DMS153 (cell line): ENCODE measurements around the gene RGS9.

Experiments used
- DNase-seq: peaks from one replicate; lab custom pipeline; 2025; lab: John Stamatoyannopoulos, UW

Gene RGS9

DNA sequence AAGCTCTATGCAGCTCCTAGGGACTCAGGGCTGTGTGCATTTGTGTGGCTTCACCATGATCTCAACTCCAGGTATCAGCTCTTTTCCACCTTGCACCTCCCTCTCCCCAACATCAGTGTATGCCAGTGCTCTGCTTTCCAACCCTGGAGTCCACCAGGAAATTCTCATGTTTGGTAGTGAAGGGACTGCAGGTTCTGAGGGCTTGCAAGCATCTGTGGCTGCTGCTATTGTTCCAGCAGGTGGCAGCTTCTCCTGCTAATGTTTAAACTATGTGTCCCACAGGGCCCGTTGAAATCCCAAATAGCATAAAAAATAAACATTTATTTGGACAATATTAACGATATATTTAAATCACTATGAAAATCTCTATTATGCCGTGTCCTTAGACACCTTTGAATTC is 82.0 kb downstream of the RGS9 start:
- DNase-seq: no peak

DNA sequence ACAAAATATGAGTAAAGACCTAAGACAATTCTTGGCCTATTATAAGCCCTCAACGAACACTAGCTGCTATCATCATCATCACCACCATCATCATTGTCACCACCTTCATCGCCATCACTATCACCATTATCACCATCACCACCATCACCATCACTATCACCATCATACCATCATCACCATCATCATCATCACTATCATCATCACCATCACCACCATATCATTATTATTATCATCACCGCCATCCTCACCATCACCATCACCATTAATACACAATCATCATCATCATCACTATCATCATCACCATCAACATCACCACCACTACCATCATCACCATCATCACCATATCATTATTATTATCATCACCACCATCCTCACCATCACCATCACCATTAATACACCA is 82.5 kb downstream of the RGS9 start:
- DNase-seq: no peak

DNA sequence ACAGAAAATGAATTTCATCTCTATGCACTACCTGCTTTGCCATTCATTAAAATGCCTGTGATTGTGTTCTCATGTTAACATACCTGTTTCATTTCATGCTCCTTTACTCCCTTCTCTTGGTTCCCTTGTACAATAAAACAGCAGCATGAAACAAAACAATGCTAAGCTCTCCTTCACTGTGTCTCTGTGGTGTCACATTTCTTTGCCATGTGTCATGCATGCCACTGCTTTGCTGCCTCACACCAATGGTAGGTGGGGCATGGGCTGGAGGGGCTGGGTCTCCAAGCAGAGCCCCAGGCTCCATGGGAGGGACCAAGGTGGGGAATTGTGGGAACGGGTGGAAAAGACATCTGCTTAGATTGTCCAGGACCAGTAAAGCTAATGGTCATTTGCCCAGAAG is 83.6 kb downstream of the RGS9 start:
- no peak for DNase-seq

DNA sequence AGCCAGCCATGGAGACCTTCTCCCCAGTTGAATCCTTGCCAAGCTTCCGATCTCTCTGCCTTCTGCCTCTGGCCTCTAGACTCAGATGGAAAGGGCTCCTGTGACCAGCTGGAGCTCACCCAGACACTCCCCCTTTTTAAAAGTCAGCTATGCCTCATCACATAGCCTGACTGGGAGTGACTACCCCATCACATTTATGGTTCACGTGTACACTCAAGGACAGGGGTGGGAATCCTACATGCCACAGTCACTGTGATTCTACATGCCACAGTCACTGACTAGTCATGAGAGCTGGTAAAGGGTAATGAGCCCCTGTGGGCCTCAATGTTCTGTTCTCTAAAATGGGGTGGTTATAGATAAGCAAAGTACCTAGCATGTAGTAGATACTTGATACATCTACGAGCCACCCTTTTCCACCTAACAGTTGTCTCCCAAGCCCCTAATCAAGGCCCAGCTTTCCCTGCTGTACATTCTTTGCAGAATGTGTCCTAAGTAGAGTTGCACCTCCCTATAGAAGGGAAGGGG is 85.1 kb downstream of the RGS9 start:
- no peak for DNase-seq

DNA sequence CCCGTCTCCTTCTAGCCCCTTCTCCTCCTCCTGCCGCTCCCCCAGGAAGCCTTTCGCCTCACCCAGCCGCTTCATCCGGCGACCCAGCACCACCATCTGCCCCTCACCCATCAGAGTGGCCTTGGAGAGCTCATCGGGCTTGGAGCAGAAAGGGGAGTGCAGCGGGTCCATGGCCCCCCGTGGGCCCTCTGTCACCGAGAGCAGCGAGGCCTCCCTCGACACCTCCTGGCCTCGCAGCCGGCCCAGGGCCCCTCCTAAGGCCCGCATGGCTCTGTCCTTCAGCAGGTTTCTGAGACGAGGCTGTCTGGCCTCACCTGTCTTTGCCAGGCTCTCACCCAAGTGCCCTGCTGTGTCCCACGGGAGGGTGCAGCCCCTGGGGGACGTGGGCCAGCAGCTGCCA is 87.9 kb downstream of the RGS9 start:
- DNase-seq: no peak

DNA sequence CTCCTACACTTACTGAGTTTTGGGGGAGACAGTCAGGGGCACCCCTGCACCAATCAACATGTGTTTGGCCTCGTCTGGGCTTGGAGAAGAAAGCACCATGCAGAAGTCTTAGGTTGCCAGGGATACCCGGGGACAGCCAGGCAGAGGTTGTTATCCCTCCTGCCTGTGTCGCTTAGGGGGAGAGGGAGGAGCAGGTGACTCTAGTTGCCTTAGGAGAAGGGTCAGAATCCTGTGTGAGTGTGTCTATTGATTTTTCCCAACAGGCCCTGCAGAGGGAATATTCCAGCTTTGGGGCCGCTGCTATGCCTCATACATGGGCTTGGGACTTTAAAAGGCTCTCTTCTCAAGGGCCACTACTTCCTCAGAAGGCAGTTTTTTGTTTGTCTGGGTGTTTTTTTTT is 89.1 kb downstream of the RGS9 start:
- DNase-seq: no peak

DNA sequence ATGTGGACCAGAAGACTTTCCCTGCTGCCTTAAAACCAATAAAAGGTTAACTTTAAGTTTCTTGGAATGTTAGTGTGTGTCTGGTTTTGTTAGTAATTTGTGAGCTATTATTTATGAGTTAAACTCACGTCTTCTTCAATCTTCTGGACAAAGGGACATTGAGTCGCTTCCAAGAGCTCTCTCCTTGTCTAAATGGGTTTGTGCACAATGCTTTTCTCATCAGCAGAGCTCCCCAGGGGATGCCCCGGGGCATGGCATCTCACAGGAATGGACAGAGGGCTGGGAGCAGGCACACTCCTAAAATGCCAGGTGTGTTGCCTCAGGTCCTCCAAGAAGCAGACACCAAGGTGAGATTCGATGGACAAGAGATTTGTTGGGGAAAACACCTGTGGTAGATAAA is 90.5 kb downstream of the RGS9 start:
- no peak for DNase-seq

DNA sequence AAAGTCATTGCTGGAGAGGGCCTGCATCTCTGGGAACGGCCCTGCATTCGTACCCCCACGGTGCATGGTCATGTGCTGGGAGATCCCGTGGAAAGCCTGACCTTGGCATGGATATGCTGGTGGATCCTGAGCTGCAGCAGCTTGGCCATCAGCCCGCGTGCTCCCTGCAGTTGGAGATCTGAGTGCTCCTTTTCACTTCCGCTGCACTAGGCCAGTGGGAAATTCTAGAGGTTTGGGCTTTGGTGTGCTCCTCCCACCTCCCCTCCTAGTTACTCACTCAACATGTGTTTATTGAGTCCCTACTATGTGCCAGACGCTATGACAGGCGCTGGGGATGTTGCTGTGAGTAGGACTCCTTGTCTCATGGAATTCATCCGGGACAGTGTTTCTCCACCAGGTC is 91.1 kb downstream of the RGS9 start:
- DNase-seq: no peak

DNA sequence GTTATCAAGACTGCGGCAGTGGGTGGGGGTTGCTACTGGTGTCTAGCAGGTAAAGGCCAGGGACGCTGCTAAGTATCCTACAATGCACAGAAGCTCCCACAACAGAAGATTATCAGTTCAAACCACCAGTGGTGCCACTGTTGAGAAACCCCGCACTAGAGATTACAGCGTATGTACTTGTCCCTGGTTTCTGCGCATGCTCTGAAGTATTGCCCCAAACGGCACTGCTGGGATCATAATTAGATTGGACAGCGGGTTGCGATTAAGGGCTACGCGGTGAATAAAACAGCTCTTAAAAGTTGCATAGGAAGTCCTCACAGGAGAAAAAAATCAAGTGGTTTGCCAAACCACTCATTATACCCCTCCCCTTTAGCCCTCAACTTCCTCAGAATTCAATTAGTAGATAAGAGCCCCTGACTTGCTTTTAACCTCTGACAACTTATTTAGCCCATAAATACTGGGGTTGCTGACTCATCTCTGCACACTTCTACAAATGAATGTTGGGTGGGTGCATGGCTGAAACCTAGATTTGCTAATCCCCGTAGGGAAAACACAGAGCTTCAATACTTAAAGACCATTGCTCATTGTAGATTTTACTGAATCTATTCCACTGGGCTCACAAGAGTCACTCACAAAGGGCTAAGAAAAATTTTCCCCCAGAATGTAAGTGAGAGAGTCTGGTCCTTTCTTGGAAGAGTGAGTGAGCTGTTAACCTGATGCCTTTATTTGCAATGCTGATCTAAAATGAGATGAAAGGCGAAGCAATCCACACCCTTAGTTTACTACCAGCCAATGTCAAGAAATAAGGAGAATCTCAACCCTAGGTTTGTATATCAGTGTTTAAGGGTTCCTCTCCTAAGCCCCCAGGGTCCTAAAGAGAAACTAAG is 91.8 kb downstream of the RGS9 start:
- DNase-seq: no peak

DNA sequence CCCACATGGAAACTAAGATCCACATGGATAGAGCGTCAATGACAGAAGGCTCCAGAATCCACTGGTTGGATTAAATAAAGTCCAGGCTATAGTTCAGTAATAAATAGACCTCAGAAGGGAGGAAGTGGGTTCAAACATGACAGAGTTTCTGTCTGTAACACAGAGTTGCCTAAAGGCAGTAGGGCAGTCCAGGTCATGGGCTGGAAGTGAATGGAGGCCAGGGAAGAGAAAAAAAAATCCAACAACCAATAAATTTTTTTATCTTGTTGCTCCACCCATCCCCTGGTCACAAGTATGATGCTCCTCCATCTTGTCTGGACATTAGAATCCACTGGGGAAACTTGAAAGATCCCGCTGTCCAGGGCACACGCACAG is 92.4 kb downstream of the RGS9 start:
- no peak for DNase-seq

DNA sequence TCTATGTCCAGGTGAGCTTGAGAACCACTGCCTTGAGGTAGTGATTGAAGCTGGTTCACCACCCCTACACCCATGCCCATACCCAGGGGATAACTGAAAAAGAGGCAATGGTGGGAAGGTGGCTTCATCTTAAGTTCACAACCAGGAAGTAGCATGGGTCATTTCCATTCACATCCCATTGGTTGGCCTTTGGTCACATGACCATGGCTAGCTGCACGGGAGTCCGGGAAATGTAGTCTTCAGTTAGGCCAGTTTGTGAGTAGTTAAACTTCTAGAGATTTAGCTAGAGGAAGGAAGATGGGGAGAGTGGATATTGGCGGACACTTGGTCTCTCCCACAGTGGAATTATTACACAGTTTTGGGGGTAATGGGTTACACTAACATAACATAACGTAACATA is 92.9 kb downstream of the RGS9 start:
- no peak for DNase-seq

DNA sequence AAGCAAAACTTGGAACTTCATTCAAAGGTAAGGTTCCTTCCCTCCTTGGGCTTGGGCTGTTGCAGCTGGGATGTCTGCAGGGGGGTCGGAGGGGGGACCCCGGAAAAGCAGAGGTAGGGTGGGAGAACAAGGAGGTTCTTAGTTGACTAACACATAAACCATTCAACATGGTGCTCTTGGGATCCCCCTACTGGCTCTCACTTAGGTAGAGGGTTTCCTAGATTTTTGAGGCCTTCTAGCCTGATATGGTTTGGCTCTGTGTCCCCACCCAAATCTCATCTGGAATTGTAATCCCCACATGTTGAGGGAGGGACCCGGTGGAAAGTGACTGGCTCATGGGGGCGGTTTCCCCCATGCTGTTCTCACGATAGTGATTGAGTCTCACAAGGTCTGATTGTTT is 93.9 kb downstream of the RGS9 start:
- DNase-seq: no peak

DNA sequence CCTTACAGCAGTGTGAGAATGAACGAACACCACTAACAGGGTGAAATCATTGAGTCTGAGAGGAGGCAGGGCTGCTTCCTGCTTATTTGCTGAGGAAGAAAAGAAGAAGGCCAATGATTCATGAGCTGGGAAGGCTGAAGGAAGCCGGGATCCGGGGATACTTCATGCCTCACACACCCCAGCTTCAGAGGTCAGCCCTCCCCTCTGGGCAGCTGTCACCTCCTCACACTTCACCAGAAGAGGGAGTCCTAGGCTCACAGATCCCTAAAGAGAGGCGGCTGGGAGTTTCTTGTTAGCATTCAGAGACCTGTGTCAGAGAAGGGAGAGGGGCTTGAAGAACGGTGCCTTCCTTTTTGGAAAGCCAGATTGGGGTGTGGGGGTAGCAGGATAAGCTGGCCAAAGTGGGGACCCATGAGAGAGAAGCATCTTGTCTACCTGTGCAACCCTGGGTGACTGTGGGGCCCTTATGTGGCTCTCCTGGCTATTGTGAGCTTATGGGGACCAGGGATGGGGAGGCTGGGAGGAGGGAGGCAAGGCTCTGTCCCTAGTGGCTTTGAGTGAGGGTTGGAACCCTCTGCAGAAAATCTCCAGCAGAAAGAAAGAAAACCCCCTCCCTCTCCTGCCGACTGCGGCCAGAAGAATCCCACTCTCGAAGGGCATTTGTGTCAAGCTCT is 94.6 kb downstream of the RGS9 start:
- peak; percentile 42 for DNase-seq

DNA sequence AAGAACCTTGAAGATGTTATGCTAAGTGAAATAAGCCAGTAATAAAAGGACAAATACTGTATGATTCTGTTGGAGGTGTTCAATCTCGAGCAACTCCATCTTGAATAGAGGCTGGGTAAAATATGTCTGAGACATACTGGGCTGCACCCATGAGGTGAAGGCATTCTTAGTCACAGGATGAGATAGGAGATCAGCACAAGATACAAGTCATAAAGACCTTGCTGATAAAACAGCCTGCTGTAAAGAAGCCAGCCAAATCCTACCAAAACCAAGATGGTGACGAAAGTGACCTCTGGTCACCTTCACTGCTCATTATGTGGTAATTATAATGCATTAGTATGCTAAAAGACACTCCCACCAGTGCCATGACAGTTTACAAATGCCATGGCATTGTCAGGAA is 98.1 kb downstream of the RGS9 start:
- DNase-seq: no peak

DNA sequence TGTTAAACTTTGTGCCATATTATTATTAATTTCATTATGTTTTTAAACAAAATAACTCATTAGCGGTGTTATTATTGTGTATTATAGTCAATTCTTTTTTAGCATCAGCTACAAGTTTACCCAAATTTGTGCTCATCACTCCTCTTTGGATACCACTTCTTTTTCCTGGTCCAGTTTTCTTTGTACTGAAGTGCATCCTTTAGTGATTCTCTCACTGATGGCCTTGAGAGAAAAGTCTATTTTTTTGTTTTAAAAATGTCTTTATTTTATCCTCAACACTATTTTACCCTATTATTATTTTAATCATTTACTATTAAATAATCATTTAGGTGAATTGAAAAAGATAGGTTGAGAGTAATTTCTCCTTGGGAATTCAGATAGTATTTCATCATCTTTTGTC is 99.2 kb downstream of the RGS9 start:
- no peak for DNase-seq

DNA sequence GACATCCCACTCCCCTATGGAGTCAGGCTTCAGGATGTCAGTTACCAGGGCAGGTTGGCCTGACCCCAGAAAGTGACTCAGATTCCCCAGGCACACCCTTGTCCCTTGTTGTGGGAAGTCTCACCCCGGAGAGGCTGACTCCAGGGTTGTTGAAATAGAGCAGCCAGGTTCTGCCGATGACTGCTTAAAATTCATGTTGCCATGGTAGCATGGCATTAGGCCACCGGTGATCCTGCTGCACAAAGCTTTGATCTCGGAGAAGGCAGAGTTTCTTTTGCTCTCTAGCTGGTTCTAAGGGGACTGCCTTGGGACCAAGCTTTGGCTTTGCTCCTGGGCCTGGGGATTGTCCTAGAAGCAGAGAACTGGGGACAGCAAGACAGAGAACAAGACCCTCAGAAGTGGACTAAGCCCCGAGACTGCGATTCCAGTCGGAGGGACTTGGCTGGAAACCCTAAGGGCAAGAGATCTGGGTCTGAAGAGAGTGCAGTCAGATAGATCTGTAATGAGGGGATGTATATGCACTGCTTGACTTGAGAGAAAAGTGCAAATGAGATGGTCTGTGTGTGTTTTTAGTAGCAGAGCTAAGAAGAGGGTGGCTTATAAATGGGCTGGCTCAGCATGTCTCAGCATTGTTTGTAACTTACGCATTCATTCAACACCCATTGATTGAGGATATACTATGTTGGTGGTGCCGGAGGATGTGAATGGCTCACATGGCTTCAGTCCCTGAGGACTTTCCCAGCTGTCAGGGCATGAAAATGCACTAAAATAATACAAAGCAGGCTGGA is 106.9 kb downstream of the RGS9 start:
- peak; percentile 32 for DNase-seq

DNA sequence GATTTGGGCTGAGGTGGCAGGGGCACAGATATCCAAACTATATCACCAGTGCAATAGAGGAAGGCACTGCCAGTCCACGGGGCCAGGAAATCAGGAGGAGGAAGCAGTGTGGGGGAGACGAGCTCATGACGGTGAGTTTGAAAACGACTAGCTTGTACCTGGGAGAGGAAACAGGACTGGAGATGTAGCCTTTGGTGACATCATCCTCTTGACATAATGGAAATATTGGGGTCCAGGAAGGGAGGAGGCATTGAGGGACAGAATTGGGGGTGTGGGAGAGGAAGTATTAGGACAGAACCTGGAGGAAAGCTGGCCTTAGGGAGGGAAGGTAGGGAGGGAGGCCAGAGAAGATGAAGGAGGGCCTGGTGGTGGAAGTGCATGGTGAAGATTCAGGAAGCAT is 109.1 kb downstream of the RGS9 start:
- no peak for DNase-seq

DNA sequence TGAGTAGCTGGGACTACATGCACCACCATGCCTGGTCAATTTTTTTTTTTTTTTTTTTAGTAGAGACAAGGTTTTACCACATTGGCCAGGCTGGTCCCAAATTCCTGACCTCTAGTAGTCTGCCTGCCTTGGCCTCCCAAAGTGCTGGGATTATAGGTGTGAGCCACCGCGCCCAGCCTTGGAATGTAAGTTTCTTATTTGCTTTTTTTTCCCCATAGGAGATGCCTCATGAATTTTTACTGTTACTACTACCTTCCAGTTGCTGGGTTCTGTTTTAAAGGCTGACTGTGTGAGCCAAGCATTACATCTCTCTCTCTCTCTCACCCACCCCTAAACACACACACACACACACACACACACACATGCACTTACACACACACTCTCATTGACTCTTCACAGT is 112.6 kb downstream of the RGS9 start:
- no peak for DNase-seq

DNA sequence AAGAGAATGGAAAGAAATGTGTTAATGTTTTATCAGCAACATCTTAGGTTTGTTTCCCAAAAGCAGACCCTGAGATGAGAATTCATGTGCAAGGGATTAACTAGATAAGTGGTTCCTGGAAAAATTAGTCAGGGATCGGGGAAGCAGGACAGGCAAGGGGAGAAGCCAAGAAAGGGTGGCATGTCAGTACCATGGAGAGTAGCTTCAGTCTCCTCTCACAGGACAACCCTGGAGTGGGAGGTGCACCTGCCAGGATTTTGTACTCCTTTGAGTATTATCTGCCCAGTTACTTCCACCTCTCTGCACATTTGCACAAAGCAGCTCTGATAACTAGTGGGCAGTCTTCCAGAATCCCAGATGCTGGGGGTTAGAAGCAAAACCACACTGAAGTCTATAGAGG is 117.0 kb downstream of the RGS9 start:
- no peak for DNase-seq

DNA sequence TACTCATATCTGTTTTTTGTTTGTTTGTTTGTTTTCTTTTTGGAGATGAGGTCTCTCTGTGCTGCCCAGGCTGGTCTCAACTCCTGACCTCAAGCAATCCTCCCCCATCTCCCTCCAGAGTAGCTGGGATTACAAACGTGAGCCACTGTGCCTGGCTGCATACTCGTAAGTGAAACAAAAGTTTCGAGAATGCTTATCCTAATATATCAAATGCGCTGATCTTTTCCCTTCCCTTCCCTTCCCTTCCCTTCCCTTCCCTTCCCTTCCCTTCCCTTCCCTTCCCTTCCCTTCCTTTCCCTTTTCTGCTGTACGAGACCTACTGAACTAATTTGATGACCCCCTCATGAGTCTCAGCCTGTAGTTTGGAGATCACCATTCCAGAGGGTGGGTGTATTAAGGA is 122.1 kb downstream of the RGS9 start:
- DNase-seq: no peak

DNA sequence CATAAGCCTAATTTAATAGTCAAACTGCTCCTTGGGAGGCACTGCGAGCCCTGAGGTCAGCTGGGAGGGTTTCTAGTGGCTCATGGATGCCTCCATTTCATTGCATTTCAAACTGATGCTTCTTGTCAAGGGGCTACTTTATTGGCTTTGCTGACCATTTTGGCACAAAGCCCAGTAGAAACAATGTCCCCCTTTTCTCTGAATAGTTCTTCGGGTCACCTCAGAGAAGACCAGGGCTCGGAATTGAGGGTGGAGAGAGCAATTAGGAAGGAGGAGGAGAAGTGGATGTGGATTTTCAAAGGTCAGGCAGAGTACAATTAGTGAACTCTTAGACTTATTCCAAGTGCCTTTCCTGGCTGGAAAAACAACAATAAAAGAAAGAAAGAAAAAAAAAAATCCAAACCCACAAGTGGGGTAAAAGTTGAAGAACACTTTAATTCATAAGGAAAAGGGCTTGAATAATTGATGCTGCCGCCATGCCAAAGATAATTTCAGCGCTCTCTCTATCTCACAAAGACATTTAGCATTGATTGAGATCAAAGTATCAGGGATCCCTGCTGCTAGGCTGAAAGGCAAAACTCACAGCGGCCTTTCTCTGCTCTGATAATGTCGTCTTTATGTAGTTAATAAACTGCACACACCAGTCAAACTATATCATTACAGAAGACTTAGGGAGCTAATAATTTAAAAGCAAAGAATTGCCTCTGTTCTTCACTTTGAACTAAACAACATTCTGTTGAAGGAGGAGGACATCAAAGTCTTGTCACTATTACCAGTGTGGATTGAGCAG is 122.7 kb downstream of the RGS9 start:
- no peak for DNase-seq

DNA sequence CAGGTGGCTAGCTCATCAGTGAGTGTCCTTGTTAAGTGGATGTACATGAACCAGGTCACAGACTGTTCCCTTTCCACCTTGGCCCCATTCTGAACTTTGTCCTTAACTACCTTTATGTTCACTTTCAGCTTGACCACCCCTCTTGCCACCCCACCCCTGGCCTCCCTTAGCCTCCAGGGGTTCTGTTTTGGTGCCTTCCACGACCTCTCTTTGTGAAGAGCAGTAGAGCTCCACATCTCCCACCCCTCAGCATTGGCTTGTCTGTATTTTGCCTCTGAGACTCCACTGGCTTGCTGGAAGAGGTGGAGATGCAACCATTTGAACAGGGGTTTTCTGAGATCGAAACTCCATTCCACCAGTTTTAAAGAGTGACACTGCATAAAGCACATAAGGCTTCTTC is 123.5 kb downstream of the RGS9 start:
- no peak for DNase-seq
